IMR-90 (cell line): ENCODE data around the gene NT5DC3.

ENCODE experiments used
- BHLHE40 ChIP-seq: fragments of 150-350 bp; IDR thresholded peaks from 2 replicates; pipeline ENCODE4 v1.6.1; 2016; ENCODE audit warnings: mild to moderate bottlenecking, low read depth, low read length
- CEBPB ChIP-seq: IDR thresholded peaks from 2 replicates; pipeline ENCODE4 v1.6.1; 2012; ENCODE audit warnings: low read depth, low read length, improper control_type of control experiment
- CHD1 ChIP-seq: IDR thresholded peaks from 2 replicates; pipeline ENCODE4 v1.6.1; 2012; ENCODE audit warnings: low read depth, low read length, improper control_type of control experiment
- CTCF ChIP-seq: conservative IDR thresholded peaks from 2 replicates; pipeline ENCODE4 v1.5.1; 2012; ENCODE audit warnings: mild to moderate bottlenecking, low read depth, low read length, improper control_type of control experiment
- ELK1 ChIP-seq: fragments of 150-350 bp; IDR thresholded peaks from 2 replicates; pipeline ENCODE4 v1.6.1; 2016; ENCODE audit warnings: low read depth, mild to moderate bottlenecking, low read length, moderate library complexity, borderline replicate concordance
- MAFK ChIP-seq: IDR thresholded peaks from 2 replicates; pipeline ENCODE4 v1.6.1; 2012; ENCODE audit warnings: low read depth, low read length, improper control_type of control experiment
- MXI1 ChIP-seq: IDR thresholded peaks from 2 replicates; pipeline ENCODE4 v1.6.1; 2012; ENCODE audit warnings: low read depth, mild to moderate bottlenecking, low read length, moderate library complexity, borderline replicate concordance
- POLR2A ChIP-seq: IDR thresholded peaks from 2 replicates; pipeline ENCODE4 v1.6.1; 2012; ENCODE audit warnings: mild to moderate bottlenecking, low read depth, low read length
- RAD21 ChIP-seq: IDR thresholded peaks from 2 replicates; pipeline ENCODE4 v1.6.1; 2012; ENCODE audit warnings: low read length, improper control_type of control experiment
- RCOR1 ChIP-seq: IDR thresholded peaks from 2 replicates; pipeline ENCODE4 v1.6.1; 2012; ENCODE audit warnings: mild to moderate bottlenecking, low read length, improper control_type of control experiment; ENCODE audit not compliant: insufficient replicate concordance
- RFX5 ChIP-seq: IDR thresholded peaks from 2 replicates; pipeline ENCODE4 v1.8.0; 2012; ENCODE audit warnings: low read depth, mild to moderate bottlenecking, low read length, moderate library complexity
- SMC3 ChIP-seq: fragments of 150-350 bp; IDR thresholded peaks from 2 replicates; pipeline ENCODE4 v1.6.1; 2016; ENCODE audit warnings: low read depth, mild to moderate bottlenecking, antibody characterized with exemption, low read length, moderate library complexity
- USF2 ChIP-seq: fragments of 150-350 bp; IDR thresholded peaks from 2 replicates; pipeline ENCODE4 v1.6.1; 2017; ENCODE audit warnings: mild to moderate bottlenecking, antibody characterized with exemption, low read length, low read depth

- TF ChIP-seq RFX5, result no peak
- TF ChIP-seq ELK1, result no peak
- TF ChIP-seq CTCF, result no peak
- TF ChIP-seq MXI1, result no peak
- no peak for TF ChIP-seq RCOR1
- TF ChIP-seq POLR2A, result no peak
- TF ChIP-seq SMC3, result no peak
- no peak for TF ChIP-seq RAD21
- no peak for TF ChIP-seq USF2
- TF ChIP-seq CEBPB, result no peak
- no peak for TF ChIP-seq BHLHE40
- TF ChIP-seq MAFK, result no peak
- TF ChIP-seq CHD1, result no peak
These were observed 15.0 kb upstream of the NT5DC3 start for GRCh38 chr12:103855896-103856657.
